H1 (cell line): ENCODE results near the gene RBM15. TPM values are rescaled to one million over a fixed set of nuclear protein-coding genes. Genes with fewer than 3 reads are reported as not detected.

ENCODE experiments used
- CTCF ChIA-PET: fragments of 300-600 bp; sonication (Branson Sonifier 250); formaldehyde crosslinking; loops from one replicate; lab custom pipeline; 2021; ENCODE audit not compliant: partially characterized antibody; lab: Charles Lee
- POLR2A ChIA-PET: fragments of 300-600 bp; sonication (Branson Sonifier 250); formaldehyde crosslinking; loops from one replicate; lab custom pipeline; 2021; ENCODE audit warnings: inconsistent platforms; ENCODE audit not compliant: partially characterized antibody; lab: Charles Lee
- DNase-seq, 2 experiments: peaks; one replicate each; pipeline versions ENCODE4 v3.0.0 to v3.0.0-alpha.2; 2010 to 2022; ENCODE audit warnings: low spot score in 2 of 2, low read depth in 1 of 2, mixed read lengths in 1 of 2
- FAIRE-seq: peaks from 2 replicates; lab custom pipeline; 2011; peaks lifted over from hg19 to GRCh38; lab: Jason Lieb, UNC
- H2AFZ ChIP-seq: 2 replicates; pipeline ENCODE4 v1.8.1; 2012; ENCODE audit warnings: low read length, inconsistent platforms
- H2AK5ac ChIP-seq: 2 replicates; pipeline ENCODE4 v1.6.1; 2013; ENCODE audit warnings: low read depth, low read length
- H2BK120ac ChIP-seq: replicated peaks from 2 replicates; pipeline ENCODE3; 2013; ENCODE audit warnings: low read depth, low read length, inconsistent platforms
- H2BK12ac ChIP-seq: 2 replicates; pipeline ENCODE4 v1.6.1; 2013; ENCODE audit warnings: low read depth, low read length
- H2BK15ac ChIP-seq: 2 replicates; pipeline ENCODE4 v1.6.1; 2013; ENCODE audit warnings: low read length
- H2BK20ac ChIP-seq: 2 replicates; pipeline ENCODE4 v1.6.1; 2013; ENCODE audit warnings: low read length
- H2BK5ac ChIP-seq: 2 replicates; pipeline ENCODE4 v1.6.1; 2013; ENCODE audit warnings: low read depth, low read length
- H3K14ac ChIP-seq: 2 replicates; pipeline ENCODE4 v1.6.1; 2013; ENCODE audit warnings: inconsistent platforms; ENCODE audit not compliant: insufficient read length
- H3K18ac ChIP-seq: 2 replicates; pipeline ENCODE4 v1.6.1; 2013; ENCODE audit warnings: low read length; ENCODE audit errors: extremely low read depth
- H3K23ac ChIP-seq: 2 replicates; pipeline ENCODE4 v1.6.1; 2013; ENCODE audit warnings: inconsistent platforms; ENCODE audit not compliant: insufficient read length
- H3K23me2 ChIP-seq: 2 replicates; pipeline ENCODE4 v1.6.1; 2013; ENCODE audit warnings: low read depth, low read length
- H3K27ac ChIP-seq: 2 replicates; pipeline ENCODE4 v1.6.1; 2011; ENCODE audit warnings: low read depth, low read length, inconsistent platforms
- H3K27me3 ChIP-seq, 4 experiments: replicated peaks in 1 of 4; 1 replicate in 1 of 4; 2 replicates in 3 of 4; pipeline versions ENCODE4 v1.6.1 to v1.8.1; 2011 to 2013; ENCODE audit warnings: low read length in 3 of 4, mild to moderate bottlenecking in 3 of 4, inconsistent platforms in 2 of 4, mixed read lengths in 2 of 4, moderate library complexity in 1 of 4; ENCODE audit not compliant: control insufficient read depth in 3 of 4, insufficient read depth in 3 of 4; ENCODE audit errors: extremely low read depth in 1 of 4
- H3K36me3 ChIP-seq, 4 experiments: 2 replicates each; pipeline versions ENCODE4 v1.6.1 to v1.8.1; 2011 to 2013; ENCODE audit warnings: mild to moderate bottlenecking in 4 of 4, low read length in 3 of 4, moderate library complexity in 2 of 4, control low read depth in 1 of 4, inconsistent platforms in 1 of 4; ENCODE audit not compliant: insufficient read depth in 4 of 4, control insufficient read depth in 2 of 4
- H3K4ac ChIP-seq: replicated peaks from 2 replicates; pipeline ENCODE3; 2013; ENCODE audit warnings: low read length, low read depth, mixed read lengths, inconsistent platforms; ENCODE audit not compliant: insufficient read length
- H3K4me1 ChIP-seq, 4 experiments: replicated peaks in 1 of 4; 1 replicate in 1 of 4; 2 replicates in 3 of 4; pipeline versions ENCODE4 v1.6.1 to v1.8.1; 2011 to 2013; ENCODE audit warnings: low read length in 3 of 4, inconsistent platforms in 2 of 4, mixed read lengths in 1 of 4; ENCODE audit not compliant: insufficient read depth in 4 of 4, control insufficient read depth in 3 of 4
- H3K4me2 ChIP-seq, 2 experiments: 2 replicates each; pipeline versions ENCODE4 v1.6.1 to v1.8.1; 2011 to 2013; ENCODE audit warnings: low read depth in 2 of 2, low read length in 2 of 2, control low read depth in 1 of 2, inconsistent platforms in 1 of 2, mild to moderate bottlenecking in 1 of 2; ENCODE audit not compliant: insufficient read depth in 1 of 2
- H3K4me3 ChIP-seq, 4 experiments: fragments of 200-600, 300-600 bp in 1 of 4; sonication (generic), shearing (Covaris generic), sonication (Bioruptor Twin) in 1 of 4; 2 replicates each; pipeline versions ENCODE4 v1.5.1 to v1.8.1; 2011 to 2016; ENCODE audit warnings: low read length in 4 of 4, low read depth in 3 of 4, control low read depth in 2 of 4, inconsistent platforms in 2 of 4, mild to moderate bottlenecking in 2 of 4, mixed read lengths in 1 of 4, moderate library complexity in 1 of 4; ENCODE audit not compliant: insufficient read depth in 2 of 4; ENCODE audit errors: extremely low read depth in 1 of 4
- H3K56ac ChIP-seq: replicated peaks from 2 replicates; pipeline ENCODE3; 2013; ENCODE audit warnings: low read depth, mild to moderate bottlenecking, mixed read lengths, low read length, inconsistent platforms; ENCODE audit not compliant: insufficient read length
- H3K79me1 ChIP-seq: 2 replicates; pipeline ENCODE4 v1.6.1; 2013; ENCODE audit warnings: low read depth, low read length, control low read depth
- H3K79me2 ChIP-seq, 2 experiments: 2 replicates each; pipeline versions ENCODE4 v1.6.1 to v1.8.1; 2012 to 2013; ENCODE audit warnings: low read length in 2 of 2, mild to moderate bottlenecking in 2 of 2, inconsistent platforms in 1 of 2; ENCODE audit not compliant: insufficient read depth in 2 of 2, control insufficient read depth in 1 of 2
- H3K9ac ChIP-seq, 4 experiments: replicated peaks in 1 of 4; 1 replicate in 1 of 4; 2 replicates in 3 of 4; pipeline versions ENCODE4 v1.6.1 to v1.8.1; 2011 to 2013; ENCODE audit warnings: low read depth in 3 of 4, low read length in 3 of 4, control low read depth in 2 of 4, mild to moderate bottlenecking in 2 of 4, moderate library complexity in 2 of 4, inconsistent platforms in 1 of 4; ENCODE audit errors: extremely low read depth in 1 of 4
- H3K9me3 ChIP-seq, 2 experiments: 2 replicates each; pipeline versions ENCODE4 v1.6.1 to v1.8.1; 2012 to 2013; ENCODE audit warnings: mild to moderate bottlenecking in 2 of 2, moderate library complexity in 2 of 2, control low read depth in 1 of 2, inconsistent platforms in 1 of 2, low read depth in 1 of 2, low read length in 1 of 2, mixed read lengths in 1 of 2; ENCODE audit not compliant: insufficient read depth in 2 of 2
- H4K20me1 ChIP-seq, 2 experiments: replicated peaks in 1 of 2; 2 replicates each; pipeline versions ENCODE3 to v1.8.1; 2011 to 2013; ENCODE audit warnings: inconsistent platforms in 2 of 2, low read length in 2 of 2, mild to moderate bottlenecking in 1 of 2; ENCODE audit not compliant: insufficient read depth in 2 of 2, control insufficient read depth in 1 of 2
- H4K5ac ChIP-seq: 2 replicates; pipeline ENCODE4 v1.6.1; 2013; ENCODE audit warnings: low read length, low read depth, mixed read lengths, inconsistent platforms; ENCODE audit not compliant: insufficient read length
- H4K8ac ChIP-seq: 2 replicates; pipeline ENCODE4 v1.8.0; 2013; ENCODE audit warnings: mild to moderate bottlenecking, moderate library complexity, low read length, inconsistent platforms; ENCODE audit not compliant: insufficient read depth; ENCODE audit errors: extremely low read depth
- H4K91ac ChIP-seq: replicated peaks from 2 replicates; pipeline ENCODE3; 2013; ENCODE audit warnings: low read length, mixed read lengths, inconsistent platforms; ENCODE audit not compliant: insufficient read length
- CBX5 ChIP-seq: fragments of 300-800, 300-1000 bp; sonication (generic); IDR thresholded peaks from 2 replicates; pipeline ENCODE4 v1.7.1; 2016; ENCODE audit warnings: antibody characterized with exemption, low read length, low read depth
- E2F6 ChIP-seq: IDR thresholded peaks from 2 replicates; pipeline ENCODE4 v1.6.1; 2012; ENCODE audit warnings: inconsistent platforms
- GTF2F1 ChIP-seq: IDR thresholded peaks from 2 replicates; pipeline ENCODE4 v1.6.1; 2012; ENCODE audit warnings: low read depth, low read length, improper control_type of control experiment, borderline replicate concordance
- JUN ChIP-seq: IDR thresholded peaks from 2 replicates; pipeline ENCODE4 v1.6.1; 2011; ENCODE audit warnings: low read depth, mild to moderate bottlenecking, improper control_type of control experiment, low read length
- KDM5A ChIP-seq: fragments of 200-600 bp; IDR thresholded peaks from 2 replicates; pipeline ENCODE4 v1.7.1; 2012; ENCODE audit warnings: mild to moderate bottlenecking, low read length, inconsistent platforms, mixed read lengths
- MAX ChIP-seq: IDR thresholded peaks from 2 replicates; pipeline ENCODE4 v1.6.1; 2012; ENCODE audit warnings: inconsistent platforms
- POLR2AphosphoS5 ChIP-seq: IDR thresholded peaks from 2 replicates; pipeline ENCODE4 v1.6.1; 2011; ENCODE audit warnings: low read depth, low read length
- RNF2 ChIP-seq: fragments of 200-900, 300-1000 bp; sonication (generic); IDR thresholded peaks from 2 replicates; pipeline ENCODE4 v1.7.1; 2016; ENCODE audit warnings: borderline replicate concordance, low read depth, mild to moderate bottlenecking, antibody characterized with exemption, low read length; ENCODE audit not compliant: poor library complexity, severe bottlenecking; ENCODE audit errors: missing control alignments
- SIX5 ChIP-seq: IDR thresholded peaks from 2 replicates; pipeline ENCODE4 v1.6.1; 2011; ENCODE audit warnings: mild to moderate bottlenecking, low read depth, low read length
- YY1 ChIP-seq: IDR thresholded peaks from 2 replicates; pipeline ENCODE4 v1.6.1; 2011; ENCODE audit warnings: low read depth, mild to moderate bottlenecking, low read length
- WGBS, 2 experiments: shearing (Covaris generic) in 1 of 2; methylation state at CpG; one replicate each; pipeline versions ENCODE4 v1.1.6 to v1.1.7; 2013 to 2015; ENCODE audit warnings: low lambda C conversion rate in 2 of 2, mixed read lengths in 2 of 2, inconsistent platforms in 1 of 2, low coverage in 1 of 2, missing lambda C conversion rate in 1 of 2; ENCODE audit not compliant: insufficient replicate concordance in 2 of 2, insufficient coverage in 1 of 2, insufficient read length in 1 of 2; ENCODE audit errors: extremely low coverage in 1 of 2, missing lambda C conversion rate in 1 of 2; 5-methylcytosine and 5-hydroxymethylcytosine counted together
- polyA plus RNA-seq, 7 experiments: library from polyadenylated mRNA; depleted of rRNA in 3 of 7; stranded (reverse) in 5 of 7; unstranded in 2 of 7; fragments of >200 nt in 5 of 7; fragments of 200-250 nt in 2 of 7; gene quantifications; 1 replicate in 5 of 7; 2 replicates in 1 of 7; 4 replicates in 1 of 7; pipeline versions ENCODE4 v1.2.1 to v1.2.3, GENCODE V29; 2011 to 2013; ENCODE audit warnings: missing spikeins in 2 of 7, mixed read lengths in 2 of 7
- total RNA-seq: library from RNA; stranded (reverse); fragmentation: NEBNext Ultra II Directional; extraction: Animal tissue kit (Norgen Biotek cat#: 25700); gene quantifications from 2 replicates; pipeline ENCODE4 v1.2.1, GENCODE V29; 2021

The RBM15 gene
- total and polyA plus RNA-seq, 2 of the 8 experiments (the other 6 are each of a cell fraction or from before 2014, with no cell fraction given) = 13.5 to 44.9 TPM

GRCh38 chr1:110298991-110299390 lies 40.2 kb upstream of the RBM15 start:
- H3K27ac ChIP-seq = no peak overlapping the region
- H2AFZ ChIP-seq = no peak overlapping the region
- POLR2A ChIA-PET = interaction anchor here (0.6 to 0.9 kb wide), 3 partner anchors 11 to 142 kb away, joined by 3 read pairs; no protein-coding TSS in a partner anchor
- no peak overlapping the region for H3K4me2 ChIP-seq
- no peaks in the 10 kb centered on the region for H3K27me3 ChIP-seq
- no peaks in the 10 kb centered on the region for H3K23me2 ChIP-seq
- no peak overlapping the region for H3K4me3 ChIP-seq
- no peak overlapping the region for H3K56ac ChIP-seq
- TF ChIP-seq JUN (no peak), E2F6 (no peak), RNF2 (no peak), CBX5 (no peak), KDM5A (no peak), POLR2AphosphoS5 (no peak), YY1 (no peak), MAX (no peak), SIX5 (no peak), GTF2F1 (no peak)
- TF ChIP-seq, all 59 proteins: peak for 0
- no peak overlapping the region for H2BK15ac ChIP-seq
- H2BK20ac ChIP-seq = no peak overlapping the region
- H3K18ac ChIP-seq = no peak overlapping the region
- H3K14ac ChIP-seq = no peak overlapping the region
- no peak overlapping the region for H3K9ac ChIP-seq
- no peaks in the 10 kb centered on the region for H3K79me1 ChIP-seq
- CTCF ChIA-PET = interaction anchor here (0.6 to 34.1 kb wide), 6 partner anchors 11 to 140 kb away, joined by 3 to 1001 read pairs (median 9); partner anchors contain the start of gene KCNC4
- H4K8ac ChIP-seq = no peak overlapping the region
- H3K4ac ChIP-seq = no peak overlapping the region
- no peak overlapping the region for H2BK5ac ChIP-seq
- no peaks in the 10 kb centered on the region for H3K36me3 ChIP-seq
- 92% methylated on average over 4 of the region's 4 CpGs; no CpG with 5 or more reads in 1 of the 2 experiments for WGBS, 2 experiments
- H2AK5ac ChIP-seq = no peak overlapping the region
- DNase-seq = no peak
- no peaks in the 10 kb centered on the region for H3K4me1 ChIP-seq
- H4K20me1 ChIP-seq = no peaks in the 10 kb centered on the region
- no peak overlapping the region for H3K23ac ChIP-seq
- H4K91ac ChIP-seq = peak overlapping the region; percentile 7
- H2BK120ac ChIP-seq = no peak overlapping the region
- no peak overlapping the region for H2BK12ac ChIP-seq
- H4K5ac ChIP-seq = no peak overlapping the region
- H3K9me3 ChIP-seq = no peaks in the 10 kb centered on the region
- H3K79me2 ChIP-seq = no peaks in the 10 kb centered on the region
- no peak for FAIRE-seq
